OCI-LY7 (cell line): ENCODE data around the gene RPGRIP1L.

Experiments used
- EZH2phosphoT487 ChIP-seq: fragments of 200-600 bp; sonication (generic); IDR thresholded peaks from 2 replicates; pipeline ENCODE4 v1.6.1; 2018; ENCODE audit warnings: low read depth, borderline replicate concordance, mild to moderate bottlenecking, mixed run types, antibody characterized with exemption, low read length, moderate library complexity, mixed read lengths
- TF ChIP-seq, protein P1 (sequence below): fragments of 200-600 bp; sonication (generic); conservative IDR thresholded peaks from 2 replicates; pipeline ENCODE4 v1.5.1; 2014; ENCODE audit warnings: mild to moderate bottlenecking, antibody characterized with exemption, low read length, moderate library complexity, mixed read lengths

DNA sequence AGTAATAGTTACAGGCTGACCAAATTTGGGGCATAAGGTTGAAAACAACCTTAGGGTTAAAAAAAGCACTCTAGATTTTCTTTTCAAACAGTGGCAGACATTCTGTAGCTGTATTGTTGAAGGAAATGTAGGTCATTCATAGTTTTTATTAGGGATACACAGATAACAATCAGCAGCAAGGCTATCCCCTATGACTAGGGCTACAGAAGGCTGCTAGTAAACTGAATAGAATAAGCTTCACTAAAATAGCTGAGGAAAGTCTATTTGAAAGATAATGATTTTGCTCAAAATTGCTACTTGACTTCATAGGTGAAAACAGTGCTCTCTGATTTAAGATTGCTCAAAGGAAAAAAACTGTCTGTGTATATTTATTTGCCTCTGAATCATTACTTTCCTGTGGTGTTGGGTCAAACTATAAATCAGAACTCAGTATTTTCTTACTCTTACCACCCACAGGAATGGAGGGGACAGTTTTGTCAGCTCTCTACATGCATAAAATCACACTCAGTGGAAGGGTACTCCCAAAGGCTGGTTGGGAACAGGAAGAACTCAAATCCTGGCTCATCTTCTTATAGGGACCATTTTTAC lies 24.8 kb downstream of the RPGRIP1L start:
- TF ChIP-seq, protein P1, sequence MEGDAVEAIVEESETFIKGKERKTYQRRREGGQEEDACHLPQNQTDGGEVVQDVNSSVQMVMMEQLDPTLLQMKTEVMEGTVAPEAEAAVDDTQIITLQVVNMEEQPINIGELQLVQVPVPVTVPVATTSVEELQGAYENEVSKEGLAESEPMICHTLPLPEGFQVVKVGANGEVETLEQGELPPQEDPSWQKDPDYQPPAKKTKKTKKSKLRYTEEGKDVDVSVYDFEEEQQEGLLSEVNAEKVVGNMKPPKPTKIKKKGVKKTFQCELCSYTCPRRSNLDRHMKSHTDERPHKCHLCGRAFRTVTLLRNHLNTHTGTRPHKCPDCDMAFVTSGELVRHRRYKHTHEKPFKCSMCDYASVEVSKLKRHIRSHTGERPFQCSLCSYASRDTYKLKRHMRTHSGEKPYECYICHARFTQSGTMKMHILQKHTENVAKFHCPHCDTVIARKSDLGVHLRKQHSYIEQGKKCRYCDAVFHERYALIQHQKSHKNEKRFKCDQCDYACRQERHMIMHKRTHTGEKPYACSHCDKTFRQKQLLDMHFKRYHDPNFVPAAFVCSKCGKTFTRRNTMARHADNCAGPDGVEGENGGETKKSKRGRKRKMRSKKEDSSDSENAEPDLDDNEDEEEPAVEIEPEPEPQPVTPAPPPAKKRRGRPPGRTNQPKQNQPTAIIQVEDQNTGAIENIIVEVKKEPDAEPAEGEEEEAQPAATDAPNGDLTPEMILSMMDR: no peak
- TF ChIP-seq EZH2phosphoT487: no peak
